GM12891 (cell line): ENCODE results near the gene SPPL3.
A peak's percentile ranks its signal among the peaks of the same experiment; 100 is the strongest.
"Not testable (repeated sequence)": the region's sequence is repeated elsewhere in the genome, so short reads cannot be mapped to it uniquely, and the experiment has no call there.

Experiments
- DNase-seq: peaks from one replicate; pipeline ENCODE4 v3.0.0; 2011; ENCODE audit warnings: low spot score; ENCODE audit not compliant: insufficient read length
- FAIRE-seq: peaks from 2 replicates; lab custom pipeline; 2011; peaks lifted over from hg19 to GRCh38; lab: Jason Lieb, UNC
- PAX5 ChIP-seq: IDR thresholded peaks from 2 replicates; pipeline ENCODE4 v1.6.1; 2011; ENCODE audit warnings: low read length, moderate library complexity, mild to moderate bottlenecking; ENCODE audit not compliant: insufficient read depth, severe bottlenecking
- POLR2A ChIP-seq: IDR thresholded peaks from 2 replicates; pipeline ENCODE4 v1.6.1; 2011; ENCODE audit warnings: low read depth, low read length, control low read depth
- POLR2AphosphoS5 ChIP-seq: IDR thresholded peaks from 2 replicates; pipeline ENCODE4 v1.6.1; 2011; ENCODE audit warnings: low read depth, low read length, control low read depth
- POU2F2 ChIP-seq: IDR thresholded peaks from 2 replicates; pipeline ENCODE4 v1.6.1; 2011; ENCODE audit warnings: low read depth, mild to moderate bottlenecking, control low read depth, low read length, moderate library complexity
- SPI1 ChIP-seq: IDR thresholded peaks from 2 replicates; pipeline ENCODE4 v1.6.1; 2011; ENCODE audit warnings: low read depth, low read length, control low read depth
- TAF1 ChIP-seq: IDR thresholded peaks from 2 replicates; pipeline ENCODE4 v1.6.1; 2011; ENCODE audit warnings: low read depth, low read length, control low read depth

SPPL3 gene

DNA sequence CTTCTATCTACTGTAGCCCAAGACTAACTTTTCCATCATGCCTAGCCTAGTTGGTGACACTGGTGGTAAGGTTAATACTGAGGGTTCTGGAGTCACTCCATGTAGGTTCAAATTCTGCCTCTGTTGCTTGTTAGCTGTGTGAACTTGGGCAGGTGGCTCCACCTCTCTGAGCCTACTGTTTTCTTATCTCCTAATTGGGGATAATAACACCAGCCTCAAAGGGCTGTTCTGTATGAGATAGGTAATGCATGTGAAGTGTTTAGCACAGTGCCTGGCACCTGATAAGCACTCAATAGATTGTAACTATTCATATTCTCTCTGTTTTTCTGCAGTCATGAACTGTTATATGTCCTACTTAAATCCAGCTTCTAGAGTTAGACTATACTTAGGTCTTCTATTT lies 17.5 kb upstream of the SPPL3 start:
- TF ChIP-seq POU2F2 (no peak), SPI1 (no peak), POLR2AphosphoS5 (no peak), POLR2A (no peak), TAF1 (no peak), PAX5 (no peak)
- FAIRE-seq (no peak), DNase-seq (no peak)

DNA sequence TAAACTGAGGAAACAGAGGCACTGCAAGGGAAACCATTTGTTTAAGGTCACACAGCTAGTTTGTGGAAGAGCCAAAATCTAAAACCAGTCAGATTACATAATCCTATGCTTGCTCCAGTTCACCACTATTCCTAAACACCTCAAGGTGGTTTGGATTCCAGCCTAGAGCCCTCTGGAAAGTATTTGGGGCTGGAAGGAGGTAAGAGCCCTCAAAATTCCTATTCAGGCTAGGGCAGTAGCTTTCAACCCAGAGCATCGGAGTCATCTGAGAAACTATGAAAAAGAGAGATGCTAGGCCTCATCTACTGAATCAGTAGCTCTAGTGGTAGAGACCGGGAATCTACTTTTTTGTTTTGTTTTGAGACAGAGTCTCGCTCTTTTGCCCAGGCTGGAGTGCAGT lies 16.0 kb upstream of the SPPL3 start:
- TF ChIP-seq TAF1 (no peak), POLR2AphosphoS5 (no peak), PAX5 (no peak), POLR2A (no peak), SPI1 (no peak), POU2F2 (no peak)
- DNase-seq (no peak), FAIRE-seq (no peak)

GRCh38 chr12:120917748-120918147 lies 13.6 kb upstream of the SPPL3 start:
- TF ChIP-seq POLR2A (no peak), POU2F2 (no peak), PAX5 (no peak), TAF1 (no peak), SPI1 (no peak), POLR2AphosphoS5 (no peak)
- DNase-seq (no peak), FAIRE-seq (no peak)

- FAIRE-seq (no peak), DNase-seq (no peak)
- TF ChIP-seq SPI1 (no peak), PAX5 (no peak), POLR2AphosphoS5 (no peak), POLR2A (no peak), POU2F2 (no peak), TAF1 (no peak)
These were observed 12.4 kb upstream of the SPPL3 start for GRCh38 chr12:120916561-120916960.

- DNase-seq (no peak), FAIRE-seq (no peak)
- no peak for TF ChIP-seq SPI1
- TF ChIP-seq POLR2A, result no peak
- TF ChIP-seq TAF1, result no peak
- no peak for TF ChIP-seq POLR2AphosphoS5
- no peak for TF ChIP-seq POU2F2
- TF ChIP-seq PAX5, result no peak
These were observed 10.6 kb upstream of the SPPL3 start for GRCh38 chr12:120914794-120915193.

- TF ChIP-seq SPI1 (no peak), POU2F2 (no peak)
- no peak for FAIRE-seq
- DNase-seq, result no peak
These were observed 5.6 kb upstream of the SPPL3 start for GRCh38 chr12:120909633-120910298.

GRCh38 chr12:120905856-120906384 lies 1.8 kb upstream of the SPPL3 start:
- DNase-seq (no peak), FAIRE-seq (no peak)
- TF ChIP-seq POLR2A (no peak), PAX5 (no peak)

DNA sequence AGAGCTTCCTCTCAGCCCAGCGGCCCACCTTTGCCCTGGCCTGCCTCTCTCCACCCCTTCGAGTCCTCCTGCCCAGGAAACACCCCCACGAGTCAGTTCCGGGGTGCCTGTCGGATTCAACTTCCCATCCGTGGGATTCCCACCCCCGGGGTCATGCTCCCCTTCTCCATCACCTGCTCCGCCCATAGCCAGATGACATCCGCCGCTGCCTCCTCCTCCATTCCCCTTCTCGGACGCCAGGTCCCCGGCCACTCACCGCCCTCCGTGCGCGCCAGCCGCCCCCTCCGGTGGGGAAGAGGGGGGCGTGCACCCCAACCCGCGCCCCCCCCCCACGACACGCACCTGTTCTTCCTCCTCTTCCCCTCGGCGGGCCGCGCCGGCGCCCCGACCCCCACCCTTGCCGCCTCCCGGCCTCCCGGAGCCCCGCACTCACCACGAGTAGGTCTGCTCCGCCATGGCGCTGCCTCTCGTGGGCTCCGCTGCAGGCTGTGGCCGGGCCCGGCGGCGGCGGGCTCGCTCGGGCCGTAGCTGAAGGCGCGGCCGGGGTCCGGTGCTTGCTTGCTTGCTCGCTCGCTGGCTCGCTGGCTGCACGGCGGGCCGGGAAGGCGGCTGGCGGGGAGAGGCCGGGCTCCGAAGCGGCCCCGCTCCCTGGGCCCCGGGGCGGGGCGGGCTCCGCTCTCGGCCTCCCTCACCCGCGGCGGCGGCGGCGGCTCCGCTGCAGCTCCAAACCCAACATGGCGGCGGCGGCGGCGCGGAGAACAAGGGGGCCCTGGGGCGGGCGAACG lies 554 bp downstream of the SPPL3 start:
- TF ChIP-seq POLR2AphosphoS5 (no peak), PAX5 (no peak), SPI1 (no peak), POLR2A (peak; percentile 20; the same call in 1 of the 2 replicates)
- DNase-seq (peak; percentile 32), FAIRE-seq (peak; percentile 82)

DNA sequence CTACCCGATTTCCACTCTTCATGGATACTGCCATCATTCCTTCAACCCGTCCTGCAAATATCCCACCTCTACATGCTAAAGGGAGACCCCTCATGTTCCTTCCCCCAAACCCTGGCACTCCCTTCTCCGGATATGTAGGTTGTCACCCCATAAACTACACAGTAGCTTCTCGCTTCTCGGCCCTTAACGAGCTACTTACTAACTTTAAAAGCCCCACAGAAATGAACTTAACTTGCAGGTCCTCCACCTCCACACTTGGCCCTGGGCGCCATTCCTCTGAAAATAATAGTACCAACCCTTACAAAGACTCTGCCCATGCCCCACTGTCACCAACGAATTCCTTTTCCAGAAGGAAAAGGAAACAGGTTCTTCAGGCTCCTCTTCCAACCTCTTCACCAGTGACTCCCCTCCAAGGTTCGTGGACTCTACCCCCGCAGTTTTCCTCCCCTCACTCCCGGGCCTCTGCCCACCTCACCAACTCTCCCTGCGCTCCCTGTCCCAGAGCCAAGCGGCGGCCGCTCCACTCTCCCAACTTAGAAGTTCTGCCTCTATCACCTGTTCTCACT lies 1.2 kb downstream of the SPPL3 start:
- FAIRE-seq, result peak; percentile 68
- DNase-seq, result no peak
- no peak for TF ChIP-seq PAX5
- no peak for TF ChIP-seq POLR2A
- no peak for TF ChIP-seq TAF1

- TF ChIP-seq POLR2A (no peak), POLR2AphosphoS5 (no peak), SPI1 (no peak)
- FAIRE-seq, result peak; percentile 52
- no peak for DNase-seq
These were observed 2.3 kb downstream of the SPPL3 start for GRCh38 chr12:120901818-120902217.

DNA sequence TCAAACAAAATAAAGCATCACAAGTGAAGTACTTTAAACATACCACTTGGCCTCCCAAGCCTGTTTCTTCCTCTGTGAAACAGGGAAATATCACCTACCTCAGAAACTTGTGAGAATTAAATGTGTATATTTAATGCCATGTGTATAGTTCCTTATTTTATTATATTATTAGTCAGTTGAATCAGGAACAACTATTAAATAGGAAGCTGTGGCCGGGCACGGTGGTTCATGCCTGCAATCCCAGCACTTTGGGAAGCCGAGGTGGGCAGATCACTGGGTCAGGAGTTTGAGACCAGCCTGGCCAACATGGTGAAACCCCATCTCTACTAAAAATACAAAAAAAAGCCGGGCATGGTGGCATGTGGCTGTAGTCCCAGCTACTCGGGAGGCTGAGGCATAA lies 3.1 kb downstream of the SPPL3 start:
- not testable (repeated sequence) for FAIRE-seq, DNase-seq
